SU-DHL-6 (cell line): Measurements from ENCODE around the gene HELT.

Experiments
- CTCF ChIP-seq: fragments of 200-600 bp; sonication (generic); IDR thresholded peaks from one replicate; pipeline ENCODE4 v1.5.1; 2017; ENCODE audit warnings: antibody characterized with exemption, mild to moderate bottlenecking, low read length, moderate library complexity; ENCODE audit not compliant: insufficient read depth, poor library complexity, severe bottlenecking
- EZH2phosphoT487 ChIP-seq: fragments of 200-600 bp; sonication (generic), shearing (Covaris generic); conservative IDR thresholded peaks from 2 replicates; pipeline ENCODE4 v1.6.1; 2018; ENCODE audit warnings: mild to moderate bottlenecking, antibody characterized with exemption, low read length, moderate library complexity, mixed read lengths

GRCh38 chr4:185040523-185040922 lies 22.2 kb downstream of the HELT start:
- TF ChIP-seq CTCF (no peak), EZH2phosphoT487 (no peak)
